ENCODE data around the gene DACH2.

- TF ChIP-seq POLR2AphosphoS5 (IDR thresholded peaks at IDR 0.05; ENCODE audit: borderline replicate concordance, low read depth, low read length) (no peak), EZH2 (IDR thresholded peaks at IDR 0.05) (no peak)
Measured at GRCh38 chrX:86215260-86215659, 67.0 kb downstream of the DACH2 start.
